ENCODE results near the gene RBM24. TPM values are rescaled to one million over a fixed set of nuclear protein-coding genes. Genes with fewer than 3 reads are reported as not detected.
"Not testable (repeated sequence)": the region's sequence is repeated elsewhere in the genome, so short reads cannot be mapped to it uniquely, and the experiment has no call there.

The RBM24 gene
- total and polyA plus RNA-seq, 10 of the 15 experiments (the other 5 are each of a cell fraction or from before 2014, with no cell fraction given) = 0.08 to 0.09 (median 0.09) TPM; not detected in 7

- TF ChIP-seq SMC3 (IDR thresholded peaks at IDR 0.05; ENCODE audit: borderline replicate concordance, low read length) (no peak), ZBTB33 (IDR thresholded peaks at IDR 0.05) (no peak), CBFB (IDR thresholded peaks at IDR 0.05; ENCODE audit: low read depth) (no peak), EGR1 (IDR thresholded peaks at IDR 0.05; ENCODE audit: borderline replicate concordance in 1 of 2, low read depth in 2 of 2, low read length in 2 of 2) (no peak), CBX5 (IDR thresholded peaks at IDR 0.05; ENCODE audit: low read depth) (no peak), RAD21 (IDR thresholded peaks at IDR 0.05; ENCODE audit: insufficient read depth, low read depth, low read length) (no peak), FOXK2 (IDR thresholded peaks at IDR 0.05) (no peak), JUNB (IDR thresholded peaks at IDR 0.05) (no peak), BHLHE40 (IDR thresholded peaks at IDR 0.05; ENCODE audit: borderline replicate concordance in 1 of 2, low read depth in 2 of 2, low read length in 1 of 2) (no peak)
Observed at GRCh38 chr6:17311595-17312311, 30.6 kb downstream of the RBM24 start (continued).

GRCh38 chr6:17313238-17313637 is 32.1 kb downstream of the RBM24 start:
- CTCF ChIA-PET; DNase-seq (ENCODE audit: low read depth, low spot score); H3K9me3 ChIP-seq (replicated peaks; ENCODE audit: control insufficient read depth, insufficient read depth, low read length); SMC1A ChIA-PET (ENCODE audit: uncharacterized antibody, unreplicated experiment); ATAC-seq; RAD21 ChIA-PET (ENCODE audit: unreplicated experiment); H4K20me1 ChIP-seq (ENCODE audit: control insufficient read depth, insufficient read depth); H3K27me3 ChIP-seq (replicated peaks in 1 of 2; ENCODE audit: control insufficient read depth in 2 of 2, insufficient read depth in 2 of 2, low read length in 1 of 2); H3K36me3 ChIP-seq (ENCODE audit: control insufficient read depth in 2 of 2, insufficient read depth in 2 of 2, low read length in 1 of 2); H2AFZ ChIP-seq (ENCODE audit: control insufficient read depth, low read depth, low read length); BruUV-seq (replicated peaks); FAIRE-seq; H3K4me3 ChIP-seq; H3K27ac ChIP-seq (ENCODE audit: control insufficient read depth, insufficient read depth); H3K9ac ChIP-seq (ENCODE audit: control insufficient read depth, insufficient read depth, low read length); H3K4me2 ChIP-seq (ENCODE audit: control insufficient read depth, insufficient read depth); H3K79me2 ChIP-seq (ENCODE audit: control insufficient read depth, insufficient read depth, low read length); H3K4me1 ChIP-seq (ENCODE audit: control insufficient read depth, insufficient read depth, low read length); intact Hi-C loops (cut with micrococcal nuclease; ENCODE audit: unreplicated experiment); in situ Hi-C loops (cut with MboI): not testable (repeated sequence)
- WGBS (ENCODE audit: insufficient coverage, insufficient replicate concordance, low lambda C conversion rate, missing lambda C conversion rate) = 53% methylated on average over 7 of the region's 7 CpGs
- POLR2A ChIA-PET = interaction anchor here (0.8 kb wide), 1 partner anchor 8 kb away, joined by 3 read pairs; no protein-coding TSS in a partner anchor

Measured in GM12878 (cell line).